IgD-negative memory B cell (primary cell): Measurements from ENCODE around the gene NAGA. TPM values are rescaled to one million over a fixed set of nuclear protein-coding genes. Genes with fewer than 3 reads are reported as not detected.

Experiments
- H3K27ac Mint-ChIP-seq, 3 donors: one replicate each; pipeline ENCODE4 v1.8.0; 2020 to 2022; ENCODE audit warnings: mild to moderate bottlenecking in 3 of 3, mixed read lengths in 3 of 3, moderate library complexity in 1 of 3
- H3K27me3 Mint-ChIP-seq: one replicate; pipeline ENCODE4 v1.8.0; 2021; ENCODE audit warnings: mixed read lengths
- H3K36me3 Mint-ChIP-seq: one replicate; pipeline ENCODE4 v1.8.0; 2020; ENCODE audit warnings: mild to moderate bottlenecking, mixed read lengths
- H3K4me1 Mint-ChIP-seq, 3 donors: one replicate each; pipeline ENCODE4 v1.8.0; 2020 to 2022; ENCODE audit warnings: mixed read lengths in 3 of 3, mild to moderate bottlenecking in 1 of 3
- H3K4me3 Mint-ChIP-seq, 4 donors: one replicate each; pipeline ENCODE4 v1.8.0; 2020 to 2022; ENCODE audit warnings: mild to moderate bottlenecking in 4 of 4, mixed read lengths in 4 of 4, moderate library complexity in 3 of 4
- H3K9me3 Mint-ChIP-seq, 3 donors: one replicate each; pipeline ENCODE4 v1.8.0; 2020 to 2021; ENCODE audit warnings: mixed read lengths in 3 of 3, mild to moderate bottlenecking in 1 of 3
- polyA plus RNA-seq: library from polyadenylated mRNA; unstranded; fragments of 300-500 nt; fragmentation: Illumina TruSeq; gene quantifications from one replicate; pipeline ENCODE4 v1.2.3, GENCODE V29; 2021

Gene NAGA
- polyA plus RNA-seq, 1 donor from 2014 or later = 14.4 TPM

DNA sequence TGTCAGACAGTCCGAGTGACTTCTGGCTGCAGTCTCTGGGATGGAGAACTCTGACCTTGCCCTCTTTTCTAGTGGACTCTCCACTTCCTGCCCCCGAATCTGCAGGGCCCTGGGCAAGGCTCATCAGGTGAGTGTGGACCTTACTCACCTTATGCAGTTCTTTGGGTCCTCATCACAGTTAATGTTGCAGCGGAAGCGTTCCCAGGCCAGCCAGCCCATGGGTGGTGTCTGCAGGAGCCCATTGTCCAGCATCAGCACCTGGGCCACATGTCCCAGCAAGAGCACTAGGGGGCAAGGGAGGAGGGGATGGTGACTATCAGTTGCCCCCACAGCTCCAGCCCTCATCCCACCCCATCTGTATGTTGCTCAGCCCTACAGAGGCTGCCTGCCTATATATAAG is 2.3 kb downstream of the NAGA start:
- Mint-ChIP-seq H3K9me3 (no peaks in the 10 kb centered on the region), H3K27ac (peak overlapping the region in 1 of 3 donors; percentile 19), H3K36me3 (peaks cover 8% of the 10 kb centered on the region), H3K27me3 (no peaks in the 10 kb centered on the region), H3K4me1 (peaks cover 8 to 15% (median 11%) of the 10 kb centered on the region in 3 donors), H3K4me3 (peak overlapping the region in 1 of 4 donors; percentile 40)

DNA sequence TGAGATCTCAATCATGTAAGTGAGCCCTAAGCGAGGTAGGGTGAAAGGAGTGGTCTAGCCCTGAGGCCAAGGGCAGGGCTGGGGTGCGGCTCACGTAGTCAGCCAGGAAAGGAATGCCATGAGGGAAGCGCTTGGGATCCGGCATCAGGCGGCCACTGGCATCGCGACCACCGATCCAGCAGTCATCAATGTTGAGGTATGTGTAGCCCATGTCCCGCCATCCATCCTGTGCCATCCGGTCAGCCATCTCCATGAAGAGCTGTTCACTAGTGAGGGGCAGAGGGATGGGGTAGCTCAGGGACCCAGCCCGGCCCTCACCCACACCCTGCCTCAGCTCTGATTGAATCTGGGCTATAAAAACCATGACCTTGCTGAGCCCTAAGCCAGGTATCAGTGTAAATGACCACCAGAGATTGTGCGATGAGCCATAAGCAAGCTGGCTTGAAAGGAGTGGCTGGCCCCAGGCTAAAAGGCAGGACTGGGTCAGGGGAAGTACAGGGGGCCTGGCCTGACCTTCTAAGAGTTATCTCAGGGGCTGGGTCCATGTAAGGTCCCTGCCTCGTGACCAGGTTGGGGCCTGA is 2.9 kb downstream of the NAGA start:
- Mint-ChIP-seq H3K9me3 (no peaks in the 10 kb centered on the region), H3K27ac (peak overlapping the region in 1 of 3 donors; percentile 67), H3K4me1 (peaks cover 6 to 13% (median 11%) of the 10 kb centered on the region in 3 donors), H3K27me3 (no peaks in the 10 kb centered on the region), H3K36me3 (peaks cover 8% of the 10 kb centered on the region), H3K4me3 (no peak overlapping the region)

DNA sequence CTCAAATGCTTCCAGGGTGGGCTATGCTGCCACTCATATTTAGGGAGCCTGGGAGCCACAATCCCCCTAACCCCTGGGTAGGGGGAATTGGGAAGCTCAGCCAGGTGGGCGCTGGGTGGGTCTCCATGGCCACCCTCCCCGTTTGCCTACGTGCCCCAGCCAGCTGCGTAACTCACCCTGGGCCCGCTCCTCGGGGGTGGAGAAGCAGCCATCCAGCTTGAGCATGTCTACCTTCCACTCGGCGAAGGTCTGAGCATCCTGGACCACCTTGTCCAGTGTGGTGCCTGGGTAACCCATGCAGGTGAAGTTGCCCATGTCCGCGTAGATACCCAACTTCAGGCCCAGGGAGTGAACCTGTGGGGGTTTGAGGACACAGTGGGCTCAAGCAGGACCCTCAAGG is 3.7 kb downstream of the NAGA start:
- peaks cover 10% of the 10 kb centered on the region for H3K36me3 Mint-ChIP-seq
- H3K4me3 Mint-ChIP-seq = no peak overlapping the region
- no peak overlapping the region for H3K27ac Mint-ChIP-seq

DNA sequence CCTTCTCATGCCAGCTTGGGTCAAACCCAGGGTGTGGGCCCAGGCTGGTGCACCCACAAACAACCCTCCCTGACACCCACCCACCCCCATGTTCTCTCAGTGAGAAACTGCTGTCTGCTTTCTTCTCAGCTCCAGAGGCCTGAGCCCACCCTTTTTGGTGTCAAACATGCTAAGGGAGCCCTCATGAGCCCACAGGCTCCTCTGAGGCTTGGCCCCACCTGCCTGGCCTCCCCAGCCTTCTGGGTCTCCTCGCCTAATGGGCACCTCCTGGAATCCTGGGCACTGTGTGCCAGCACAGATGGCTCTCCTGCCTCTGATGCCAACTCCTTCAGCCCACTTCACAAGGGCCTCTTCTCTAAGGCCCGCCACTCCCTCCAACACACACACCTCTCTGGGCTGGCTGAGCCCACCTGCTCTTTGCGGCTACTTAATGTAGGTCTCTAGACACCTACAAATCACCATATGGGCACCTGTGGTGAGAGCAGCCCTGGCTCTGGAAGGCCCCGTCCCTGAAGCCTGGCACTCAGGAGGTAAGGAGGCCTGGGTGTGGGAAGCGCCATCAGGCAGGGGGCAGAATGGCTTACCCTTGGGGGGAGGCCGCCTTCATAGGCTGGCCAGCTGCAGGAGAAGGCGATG is 4.4 kb downstream of the NAGA start:
- H3K36me3 Mint-ChIP-seq = peaks cover 10% of the 10 kb centered on the region
- no peaks in the 10 kb centered on the region for H3K9me3 Mint-ChIP-seq
- H3K4me3 Mint-ChIP-seq = peak overlapping the region in 1 of 4 donors; percentile 18
- peaks cover 6 to 8% (median 8%) of the 10 kb centered on the region in 3 donors for H3K4me1 Mint-ChIP-seq
- no peak overlapping the region for H3K27ac Mint-ChIP-seq
- H3K27me3 Mint-ChIP-seq = no peaks in the 10 kb centered on the region

More for the DNA sequence above, 3.7 kb downstream of the NAGA start:
- no peaks in the 10 kb centered on the region for H3K9me3 Mint-ChIP-seq
- H3K4me1 Mint-ChIP-seq = peaks cover 6 to 13% (median 11%) of the 10 kb centered on the region in 3 donors
- no peaks in the 10 kb centered on the region for H3K27me3 Mint-ChIP-seq

DNA sequence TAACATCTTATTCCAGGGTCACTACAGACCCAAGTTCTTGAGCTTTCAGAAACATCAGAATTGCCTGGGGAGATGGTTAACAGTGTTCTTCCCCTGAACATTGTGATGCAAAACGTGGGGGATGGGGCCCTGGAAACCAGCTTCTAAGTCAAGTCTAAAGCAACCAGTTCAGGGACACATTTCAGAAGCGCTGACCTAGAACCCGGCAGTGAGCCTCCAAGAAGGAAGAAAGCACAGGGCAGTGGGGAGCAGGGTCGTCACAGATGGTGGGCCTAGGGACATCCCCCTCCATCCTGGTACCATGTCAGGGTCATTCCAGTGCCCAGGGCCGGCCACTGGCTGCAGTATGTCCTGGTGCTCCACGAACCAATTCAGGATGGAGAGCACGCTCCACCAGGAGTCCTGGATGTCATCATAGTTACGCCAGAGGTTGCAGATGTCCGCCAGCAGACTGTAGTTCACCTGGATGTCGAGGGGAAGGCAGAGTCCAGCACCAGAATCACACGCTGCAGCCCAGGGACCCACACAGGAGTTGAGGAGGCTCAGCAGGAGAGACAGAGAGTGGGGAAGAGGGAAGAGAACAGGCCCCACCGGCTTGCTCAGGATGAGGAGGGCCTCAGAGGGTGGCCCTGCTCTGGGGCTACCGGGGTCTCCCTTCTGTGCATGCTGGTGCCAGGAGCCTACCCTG is 5.0 kb downstream of the NAGA start:
- peaks cover 13% of the 10 kb centered on the region for H3K36me3 Mint-ChIP-seq
- H3K27me3 Mint-ChIP-seq = no peaks in the 10 kb centered on the region

DNA sequence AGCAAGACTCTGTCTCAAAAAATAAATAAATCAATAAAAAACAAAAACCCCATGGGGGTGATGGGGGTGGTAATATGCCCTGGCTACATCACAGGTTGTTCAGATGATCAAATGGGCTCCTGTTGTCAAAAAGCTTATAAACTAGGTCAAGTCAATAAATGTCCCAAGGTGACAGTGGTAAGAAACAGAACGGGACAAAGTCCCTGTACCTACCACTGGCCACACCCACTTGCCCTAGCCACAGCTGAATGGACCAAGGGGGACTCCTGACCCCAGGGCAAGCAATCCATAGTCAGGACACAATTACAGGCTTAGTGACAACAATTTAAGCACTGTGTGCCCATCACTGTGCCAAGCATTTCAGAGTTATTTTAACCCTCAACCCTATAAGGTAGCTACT is 6.0 kb downstream of the NAGA start:
- Mint-ChIP-seq H3K27ac (no peak overlapping the region), H3K27me3 (no peaks in the 10 kb centered on the region), H3K4me1 (peaks cover 0 to 2% (median 0%) of the 10 kb centered on the region in 3 donors), H3K4me3 (no peak overlapping the region), H3K9me3 (no peaks in the 10 kb centered on the region), H3K36me3 (peaks cover 15% of the 10 kb centered on the region)

More for the DNA sequence above, 5.0 kb downstream of the NAGA start:
- Mint-ChIP-seq H3K4me3 (no peak overlapping the region), H3K9me3 (no peaks in the 10 kb centered on the region), H3K27ac (peak overlapping the region in 1 of 3 donors; percentile 16), H3K4me1 (peaks cover 2 to 7% (median 2%) of the 10 kb centered on the region in 3 donors)

DNA sequence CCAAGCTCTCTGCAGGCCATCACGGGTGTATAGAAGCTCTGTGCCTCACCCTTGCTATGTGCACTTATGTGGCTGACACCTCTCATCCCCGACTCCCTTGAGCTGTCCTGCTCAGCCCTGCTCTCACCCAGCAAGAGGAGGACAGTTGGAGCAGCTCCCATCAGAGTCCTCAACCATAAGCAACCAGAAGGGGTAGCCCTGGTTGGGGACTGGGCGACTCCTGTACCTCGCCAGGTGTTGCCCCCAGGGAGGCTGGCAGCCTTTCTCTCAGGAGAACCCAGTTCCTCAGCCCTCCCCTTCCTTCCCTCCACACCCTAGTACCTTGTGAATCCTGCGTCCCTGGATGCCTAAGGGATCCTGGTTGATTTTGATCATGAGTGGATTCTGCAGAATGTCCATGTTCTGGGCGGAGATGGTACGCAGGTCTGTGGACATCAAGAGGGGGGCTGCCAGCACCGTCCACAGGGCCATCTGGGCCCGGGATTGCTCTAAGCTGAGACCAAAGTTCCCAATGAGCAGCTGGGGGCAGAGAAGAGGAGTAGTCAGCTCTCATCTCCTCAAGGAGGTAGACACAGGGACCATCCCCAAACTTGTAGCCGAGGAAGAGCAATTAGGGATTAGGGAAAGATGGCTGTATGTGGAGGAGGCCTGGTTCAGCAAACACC is 8.0 kb downstream of the NAGA start:
- Mint-ChIP-seq H3K9me3 (no peaks in the 10 kb centered on the region), H3K27me3 (no peaks in the 10 kb centered on the region), H3K36me3 (peaks cover 17% of the 10 kb centered on the region), H3K4me3 (no peak overlapping the region), H3K27ac (peak overlapping the region in 1 of 3 donors; percentile 14), H3K4me1 (peaks cover 0 to 2% (median 0%) of the 10 kb centered on the region in 3 donors)

DNA sequence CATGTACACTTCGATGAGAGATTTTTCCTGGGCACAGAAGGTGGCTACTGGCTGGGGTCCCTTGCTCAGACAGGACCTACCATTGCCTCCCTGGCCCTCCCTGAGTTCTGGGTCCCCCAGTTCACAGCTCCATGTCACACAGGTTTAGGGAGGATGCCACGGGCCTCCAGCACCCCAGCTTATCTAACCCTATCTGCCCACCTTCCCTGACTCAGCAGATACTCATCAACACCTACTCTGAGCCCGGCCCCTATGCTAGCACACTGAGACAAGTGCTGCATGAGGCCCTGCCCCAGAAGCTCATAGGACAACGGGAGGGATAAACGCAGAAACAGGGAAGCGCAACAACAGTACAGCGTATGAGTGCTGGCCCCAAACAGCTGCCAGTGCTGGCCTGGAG is 9.6 kb downstream of the NAGA start:
- Mint-ChIP-seq H3K36me3 (peaks cover 15% of the 10 kb centered on the region), H3K9me3 (peaks cover 0 to 8% (median 0%) of the 10 kb centered on the region in 3 donors), H3K27ac (no peak overlapping the region), H3K4me3 (no peak overlapping the region), H3K4me1 (no peaks in the 10 kb centered on the region), H3K27me3 (no peaks in the 10 kb centered on the region)

DNA sequence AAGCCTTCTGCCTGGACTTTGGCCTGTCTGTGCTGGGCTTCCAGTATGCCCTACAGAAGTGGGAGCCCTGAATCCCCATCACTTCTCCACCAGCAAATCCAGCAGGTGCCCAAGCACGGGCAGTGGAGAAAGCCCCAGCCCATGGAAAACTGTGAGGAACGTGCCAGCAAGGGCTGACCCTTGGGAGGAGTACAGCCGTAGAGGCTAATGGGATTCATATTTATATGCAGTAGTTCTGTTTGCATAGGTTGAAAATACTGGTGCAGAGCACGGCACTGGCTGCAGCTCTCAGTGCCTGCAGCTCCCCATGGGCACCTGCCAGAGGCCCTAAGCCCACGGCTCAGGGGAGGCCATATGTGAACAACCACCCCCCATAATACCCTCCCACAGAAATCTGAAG is 10.1 kb downstream of the NAGA start:
- Mint-ChIP-seq H3K4me1 (no peaks in the 10 kb centered on the region), H3K27ac (no peak overlapping the region), H3K27me3 (no peaks in the 10 kb centered on the region), H3K9me3 (peaks cover 0 to 8% (median 0%) of the 10 kb centered on the region in 3 donors), H3K36me3 (peaks cover 13% of the 10 kb centered on the region), H3K4me3 (no peak overlapping the region)

DNA sequence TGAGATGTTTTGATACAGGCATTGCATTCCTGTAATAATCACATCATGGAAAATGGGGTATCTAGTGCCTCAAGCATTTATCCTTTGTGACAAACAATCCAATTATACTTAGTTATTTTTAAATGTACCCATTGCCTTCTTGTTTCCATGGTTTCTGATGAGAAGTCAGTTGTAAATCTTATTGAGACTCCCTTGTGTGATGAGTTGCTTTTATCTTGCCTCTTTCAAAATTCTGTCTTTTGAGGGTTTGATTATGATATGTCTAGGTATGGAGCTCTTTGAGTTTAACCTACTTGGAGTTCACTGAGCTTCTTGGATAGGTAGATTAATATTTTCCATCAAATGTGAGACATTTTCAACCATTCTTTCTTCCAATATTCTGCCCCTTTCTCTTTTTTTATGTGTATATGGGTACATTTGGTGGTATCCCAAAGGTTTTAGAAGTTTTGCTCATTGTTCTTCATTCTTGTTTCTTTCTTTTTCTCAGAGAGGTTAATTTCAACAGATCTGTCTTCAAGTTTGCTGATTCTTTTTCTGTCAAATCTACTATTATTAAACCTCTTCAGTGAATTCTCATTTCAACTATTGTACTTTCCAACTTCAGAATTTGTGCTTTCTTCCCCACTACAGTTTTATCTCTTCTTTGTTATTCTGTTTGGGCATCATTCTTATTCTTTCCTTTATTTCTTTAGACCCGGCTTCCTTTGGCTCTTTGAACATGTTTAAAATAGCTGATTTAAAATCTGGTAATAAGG is 13.7 kb downstream of the NAGA start:
- peaks cover 0 to 1% (median 0%) of the 10 kb centered on the region in 3 donors for H3K4me1 Mint-ChIP-seq
- peaks cover 0 to 8% (median 0%) of the 10 kb centered on the region in 3 donors for H3K9me3 Mint-ChIP-seq
- H3K27me3 Mint-ChIP-seq = no peaks in the 10 kb centered on the region
- H3K36me3 Mint-ChIP-seq = peaks cover 7% of the 10 kb centered on the region
- H3K4me3 Mint-ChIP-seq = no peak overlapping the region
- no peak overlapping the region for H3K27ac Mint-ChIP-seq

DNA sequence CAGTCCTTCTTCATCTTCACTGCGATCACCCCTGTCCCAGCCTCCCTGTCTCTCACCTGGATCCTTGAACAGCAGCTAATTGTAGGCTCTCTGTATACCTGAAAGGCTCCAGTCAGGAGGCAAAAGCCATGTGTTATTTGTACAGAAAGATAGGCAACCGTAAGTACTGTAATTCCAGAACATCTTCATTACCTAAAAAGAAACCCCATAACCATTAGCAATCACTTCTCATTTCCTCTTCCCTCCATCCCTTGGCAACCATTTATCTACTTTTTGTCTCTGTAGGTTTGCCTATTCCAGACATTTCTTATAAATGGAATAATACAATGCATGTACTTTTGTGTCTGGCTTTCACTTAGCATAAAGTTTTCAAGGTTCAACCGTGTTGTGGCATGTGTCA is 17.8 kb downstream of the NAGA start:
- H3K4me1 Mint-ChIP-seq = peaks cover 0 to 4% (median 3%) of the 10 kb centered on the region in 3 donors
- H3K4me3 Mint-ChIP-seq = no peak overlapping the region
- peaks cover 0 to 8% (median 0%) of the 10 kb centered on the region in 3 donors for H3K9me3 Mint-ChIP-seq
- peaks cover 3% of the 10 kb centered on the region for H3K36me3 Mint-ChIP-seq
- no peak overlapping the region for H3K27ac Mint-ChIP-seq
- H3K27me3 Mint-ChIP-seq = no peaks in the 10 kb centered on the region

DNA sequence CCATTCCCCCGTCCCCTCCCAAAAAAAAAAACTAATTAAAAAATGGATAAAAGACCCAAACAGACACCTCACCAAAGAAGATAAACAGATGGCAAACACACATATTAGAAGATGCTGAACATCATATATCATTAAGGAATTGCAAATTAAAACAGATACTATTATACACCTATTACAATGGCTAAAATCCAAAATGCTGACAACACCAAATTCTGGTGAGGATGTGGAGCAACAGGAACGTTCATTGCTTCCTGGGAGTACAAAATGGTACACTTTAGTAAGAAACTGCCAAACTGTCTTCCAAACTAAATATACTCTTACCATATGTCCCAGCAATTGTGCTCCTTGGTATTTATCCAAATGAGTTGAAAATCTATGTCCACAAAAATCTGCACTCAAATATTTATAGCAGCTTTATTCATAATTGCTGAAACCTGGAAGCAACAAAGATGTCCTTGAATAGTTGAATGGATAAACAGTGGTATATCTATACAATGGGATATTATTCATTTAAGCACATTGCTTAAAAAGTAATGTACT is 19.9 kb downstream of the NAGA start:
- Mint-ChIP-seq H3K4me3 (no peak overlapping the region), H3K27ac (peak overlapping the region in 1 of 3 donors; percentile 47), H3K36me3 (peaks cover 3% of the 10 kb centered on the region), H3K4me1 (peaks cover 0 to 4% (median 3%) of the 10 kb centered on the region in 3 donors), H3K9me3 (no peaks in the 10 kb centered on the region), H3K27me3 (peaks cover 2% of the 10 kb centered on the region)

DNA sequence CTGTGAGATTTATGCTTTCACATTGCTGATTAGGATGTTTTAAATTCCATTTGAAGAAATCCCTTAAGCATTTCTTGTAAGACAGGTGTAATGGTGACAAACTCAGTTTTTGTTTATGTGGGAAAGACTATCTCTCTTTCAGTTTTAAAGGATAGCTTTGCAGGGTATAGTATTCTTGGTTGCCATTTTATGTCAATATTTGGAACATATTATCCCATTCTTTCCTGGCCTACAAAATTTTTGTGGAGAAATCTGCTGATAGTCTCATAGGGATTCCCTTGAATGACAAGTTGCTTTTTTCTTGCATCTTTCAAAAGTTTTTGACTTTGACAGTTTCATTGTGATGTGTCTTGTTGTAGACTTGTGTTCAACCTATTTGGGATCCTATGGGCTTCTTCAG is 28.8 kb downstream of the NAGA start:
- peaks cover 14 to 17% (median 15%) of the 10 kb centered on the region in 3 donors for H3K4me1 Mint-ChIP-seq
- H3K9me3 Mint-ChIP-seq = peaks cover 0 to 14% (median 8%) of the 10 kb centered on the region in 3 donors
- no peaks in the 10 kb centered on the region for H3K27me3 Mint-ChIP-seq
- H3K27ac Mint-ChIP-seq = no peak overlapping the region
- H3K36me3 Mint-ChIP-seq = peaks cover 6% of the 10 kb centered on the region
- no peak overlapping the region for H3K4me3 Mint-ChIP-seq

DNA sequence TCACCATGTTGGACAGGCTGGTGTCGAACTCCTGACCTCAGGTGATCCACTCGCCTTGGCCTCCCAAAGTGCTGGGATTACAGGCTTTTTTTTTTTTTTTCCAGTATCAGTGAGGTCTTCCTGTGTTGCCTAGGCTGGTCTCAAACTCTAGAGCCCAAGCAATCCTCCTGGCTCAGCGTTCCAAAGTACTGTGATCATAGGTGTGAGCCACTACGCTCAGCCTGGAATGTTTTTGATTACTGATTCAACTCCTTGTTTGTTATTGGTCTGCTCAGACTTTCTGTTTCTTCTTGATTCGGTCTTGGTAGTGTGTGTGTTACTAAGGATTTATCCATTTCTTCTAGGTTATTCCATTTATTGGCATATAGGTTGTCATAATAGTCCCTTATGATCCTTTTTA is 31.3 kb downstream of the NAGA start:
- Mint-ChIP-seq H3K4me1 (peaks cover 14 to 19% (median 16%) of the 10 kb centered on the region in 3 donors), H3K36me3 (peaks cover 10% of the 10 kb centered on the region), H3K9me3 (peaks cover 2 to 21% (median 14%) of the 10 kb centered on the region in 3 donors), H3K27me3 (no peaks in the 10 kb centered on the region), H3K27ac (peak overlapping the region in 1 of 3 donors; percentile 4), H3K4me3 (peak overlapping the region in 1 of 4 donors; percentile 75)
